Inflammatory macrophage treated with lipopolysaccharide for 1 hour (primary cell): Measurements from ENCODE around the gene MYRFL.
"Not testable (repeated sequence)": the region's sequence is repeated elsewhere in the genome, so short reads cannot be mapped to it uniquely, and the experiment has no call there.

Experiments
- DNase-seq, 2 donors: peaks; one replicate each; pipeline ENCODE4 v3.0.0-alpha.2; 2020 to 2022

Gene MYRFL

GRCh38 chr12:69824966-69825560, at the start of gene MYRFL:
Gene MYRFL (plus strand): TSS chr12:69825227. CDS start chr12:69825518, 291 bp downstream.
- DNase-seq: no peak

- no peak for DNase-seq
Observed at GRCh38 chr12:69779928-69780327, 45.1 kb upstream of the MYRFL start.

DNA sequence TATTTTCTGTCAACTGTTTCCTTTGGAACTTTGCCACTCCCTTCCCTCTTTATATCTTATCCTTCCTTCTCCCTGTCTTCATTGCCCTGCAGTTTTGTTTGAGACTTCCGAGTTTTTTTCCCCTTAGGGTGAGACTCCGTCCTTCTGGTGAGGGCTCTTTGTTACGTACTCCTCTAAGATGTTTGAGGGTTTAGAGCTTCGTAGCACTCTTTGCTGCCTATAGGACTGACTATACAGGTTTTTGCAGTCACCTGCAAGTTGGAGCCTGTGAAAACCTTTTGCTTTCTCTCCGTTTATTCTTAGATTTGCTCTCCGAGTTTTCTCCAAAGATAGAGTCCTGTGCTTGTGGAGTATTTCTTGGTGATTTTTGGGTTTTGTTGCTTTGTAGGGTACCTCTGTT, 41.7 kb upstream of the MYRFL start:
- no peak for DNase-seq

GRCh38 chr12:69789351-69789750, 35.7 kb upstream of the MYRFL start:
- no peak for DNase-seq

- DNase-seq: no peak
Observed at GRCh38 chr12:69792533-69792932, 32.5 kb upstream of the MYRFL start.

- not testable (repeated sequence) for DNase-seq
Observed at GRCh38 chr12:69807101-69807897, 17.7 kb upstream of the MYRFL start.

DNA sequence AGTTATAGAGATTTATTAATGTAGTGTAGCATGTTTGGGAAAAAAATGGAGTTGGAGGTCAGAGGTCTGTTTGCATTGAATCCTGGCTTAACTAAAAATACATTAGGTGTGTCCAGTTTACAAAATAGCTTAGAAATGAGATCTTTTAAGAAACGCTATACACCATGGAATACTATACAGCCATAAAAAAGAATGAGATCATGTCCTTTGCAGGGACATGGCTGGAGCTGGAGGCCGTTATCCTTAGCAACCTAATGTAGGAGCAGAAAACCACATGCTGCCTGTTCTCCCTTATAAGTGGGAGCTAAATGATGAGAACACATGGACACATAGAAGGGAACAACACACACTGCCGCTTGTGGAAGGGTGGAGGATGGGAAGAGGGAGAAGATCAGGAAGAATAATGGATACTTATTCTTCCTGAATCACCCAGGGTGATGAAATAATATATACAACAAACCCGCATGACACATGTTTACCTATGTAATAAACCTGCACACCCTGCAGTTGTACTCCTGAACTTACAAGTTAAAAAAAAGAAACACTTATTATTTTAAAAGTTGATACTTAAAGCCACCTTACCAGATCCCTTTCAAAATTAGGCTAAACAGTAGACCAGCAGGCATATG, 14.0 kb upstream of the MYRFL start:
- DNase-seq: no peak

- no peak for DNase-seq
Observed at GRCh38 chr12:69816082-69816481, 8.9 kb upstream of the MYRFL start.

DNA sequence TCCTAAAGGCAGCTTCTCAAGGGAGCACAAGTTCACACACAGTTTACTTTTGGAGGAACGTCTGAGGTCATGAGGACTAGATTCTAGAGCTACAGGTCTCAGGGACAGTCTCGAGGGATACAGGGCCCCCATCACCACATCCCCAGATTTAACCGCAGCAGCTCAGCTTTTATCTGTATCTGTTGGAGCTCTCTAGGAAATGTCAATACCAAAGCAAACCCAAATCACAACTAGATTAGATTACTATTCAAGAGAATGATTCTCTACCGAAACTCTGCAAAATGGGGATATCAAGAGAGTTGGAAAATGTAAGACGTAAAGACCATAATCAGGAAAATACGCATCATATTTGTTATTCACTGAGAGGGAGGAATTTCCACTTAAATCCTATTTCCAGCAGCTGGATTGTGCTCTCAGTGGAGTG, 4.0 kb upstream of the MYRFL start:
- no peak for DNase-seq

GRCh38 chr12:69821456-69822159, 3.4 kb upstream of the MYRFL start:
- no peak for DNase-seq

DNA sequence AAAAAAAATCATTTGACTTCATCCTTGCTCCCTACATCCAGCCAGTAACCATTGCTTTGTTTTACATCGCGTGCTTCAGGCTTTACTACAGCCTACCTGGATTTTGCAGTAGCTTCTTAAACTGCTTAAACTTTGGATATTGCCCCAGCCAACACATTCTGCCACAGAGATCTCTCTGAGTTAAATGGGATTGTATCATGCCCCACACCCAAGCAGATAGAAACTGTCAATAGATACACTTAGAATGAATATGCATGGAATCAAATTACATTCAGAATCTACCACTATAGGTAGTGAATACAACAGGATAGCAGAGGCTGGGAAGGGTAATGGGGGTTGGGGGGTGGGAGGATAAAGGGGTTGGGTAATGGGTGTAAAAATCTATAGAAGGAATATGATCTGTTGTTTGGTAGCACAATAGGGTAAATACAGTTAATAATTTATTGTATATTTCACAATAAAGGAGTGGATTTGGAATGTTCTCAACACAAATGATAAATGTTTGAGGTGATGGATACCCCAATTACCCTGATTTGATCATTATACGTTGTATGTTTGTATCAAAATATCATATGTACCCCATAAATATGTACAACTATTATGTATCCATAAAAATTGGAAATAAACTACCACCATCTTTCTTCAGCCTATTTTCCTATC, 2.7 kb upstream of the MYRFL start:
- no peak for DNase-seq

DNA sequence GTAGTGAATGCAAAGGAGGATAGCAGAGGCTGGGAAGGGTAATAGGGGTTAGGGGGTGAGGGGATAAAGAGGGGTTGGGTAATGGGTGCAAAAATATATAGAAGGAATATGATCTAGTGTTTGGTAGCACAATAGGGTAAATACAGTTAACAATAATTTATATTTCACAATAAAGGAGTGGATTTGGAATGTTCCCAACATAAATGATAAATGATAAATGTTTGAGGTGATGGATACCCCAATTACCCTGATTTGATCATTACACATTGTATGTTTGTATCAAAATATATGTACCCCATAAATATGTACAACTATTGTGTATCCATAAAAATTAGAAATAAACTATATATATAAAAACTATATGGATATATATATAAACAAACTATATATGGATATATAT, 999 bp upstream of the MYRFL start:
- no peak for DNase-seq

DNA sequence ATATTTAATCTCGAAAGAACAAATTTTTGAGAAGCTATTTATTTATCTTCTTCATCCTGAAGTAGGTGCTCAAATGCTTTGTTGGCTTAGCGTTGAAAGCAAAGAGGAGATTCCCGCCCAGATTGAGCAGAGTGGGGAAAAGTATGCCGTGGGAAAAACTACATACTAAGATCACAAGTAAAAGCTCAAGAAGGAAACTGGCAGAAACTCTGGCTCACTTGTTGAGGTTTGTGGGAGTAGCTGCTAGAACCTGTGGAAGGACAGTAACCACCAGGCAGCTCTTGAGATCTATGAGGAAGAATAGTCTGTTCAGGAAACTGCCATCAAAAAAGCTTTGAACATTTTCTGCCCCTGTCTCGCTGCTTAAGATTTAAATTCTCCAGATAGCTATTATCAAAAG, 3.9 kb downstream of the MYRFL start:
- DNase-seq: no peak

- no peak for DNase-seq
Observed at GRCh38 chr12:69833696-69834095, 8.7 kb downstream of the MYRFL start.

DNA sequence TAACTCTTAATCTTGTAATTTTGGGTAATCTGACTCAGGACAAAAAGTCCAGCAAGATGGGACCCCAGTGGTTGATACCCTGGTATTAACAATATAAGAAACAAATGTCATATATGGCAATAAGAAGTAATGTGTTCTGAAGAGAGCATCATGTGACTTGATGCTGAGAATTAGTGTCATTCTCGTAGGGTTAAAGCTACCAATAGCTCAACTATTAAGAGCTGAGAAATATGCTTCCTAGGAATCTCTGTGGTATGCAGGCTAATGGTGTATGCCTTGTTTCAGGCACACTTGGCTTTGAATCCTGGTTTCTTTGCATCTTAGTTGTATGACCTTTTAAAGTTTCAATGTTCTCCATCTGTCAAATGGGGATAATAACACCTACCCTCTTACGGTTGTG, 9.1 kb downstream of the MYRFL start:
- no peak for DNase-seq

DNA sequence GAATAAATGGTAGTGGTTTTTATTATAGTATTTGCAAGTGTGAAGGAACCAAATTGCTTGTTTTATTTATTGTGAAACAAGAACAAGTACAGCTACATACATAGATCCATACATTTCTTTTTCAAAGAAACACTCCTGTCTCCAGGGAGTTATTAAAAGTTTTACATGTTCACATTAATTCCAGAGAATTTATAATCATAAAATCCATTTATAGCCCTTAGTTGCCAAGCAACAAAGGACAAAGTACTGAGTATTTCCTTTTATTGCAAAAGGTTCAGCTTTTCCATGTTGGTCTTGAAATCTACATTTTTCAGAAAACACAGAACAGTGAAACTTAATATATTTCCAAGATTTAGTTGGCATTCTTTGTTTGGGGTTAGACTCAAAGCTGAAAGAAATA, 9.5 kb downstream of the MYRFL start:
- DNase-seq: no peak

GRCh38 chr12:69835081-69835480, 10.1 kb downstream of the MYRFL start:
- peak in 1 of 2 donors; percentile 13 for DNase-seq

DNA sequence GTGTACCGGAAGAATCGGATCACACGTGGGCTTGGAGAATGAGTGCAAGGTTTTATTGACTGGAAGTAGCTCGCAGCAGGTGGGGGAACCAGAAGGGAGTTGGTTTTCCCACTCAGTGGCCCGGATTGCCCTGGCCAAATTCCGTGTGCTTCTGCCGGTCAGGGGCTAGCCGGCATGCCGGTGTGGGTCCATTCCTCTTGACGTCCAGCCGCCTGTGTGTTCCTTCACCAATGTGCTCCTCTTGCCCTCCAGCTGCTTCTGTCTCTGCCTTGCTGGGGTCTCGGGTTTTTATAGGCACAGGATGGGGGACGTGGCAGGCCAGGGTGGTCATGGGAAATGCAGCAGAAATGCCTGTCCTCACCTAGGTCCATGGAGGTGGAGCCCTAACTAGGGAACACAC, 11.0 kb downstream of the MYRFL start:
- no peak for DNase-seq

- DNase-seq: no peak
Observed at GRCh38 chr12:69837191-69837590, 12.2 kb downstream of the MYRFL start.

- no peak for DNase-seq
Observed at GRCh38 chr12:69837657-69838415, 12.8 kb downstream of the MYRFL start.

DNA sequence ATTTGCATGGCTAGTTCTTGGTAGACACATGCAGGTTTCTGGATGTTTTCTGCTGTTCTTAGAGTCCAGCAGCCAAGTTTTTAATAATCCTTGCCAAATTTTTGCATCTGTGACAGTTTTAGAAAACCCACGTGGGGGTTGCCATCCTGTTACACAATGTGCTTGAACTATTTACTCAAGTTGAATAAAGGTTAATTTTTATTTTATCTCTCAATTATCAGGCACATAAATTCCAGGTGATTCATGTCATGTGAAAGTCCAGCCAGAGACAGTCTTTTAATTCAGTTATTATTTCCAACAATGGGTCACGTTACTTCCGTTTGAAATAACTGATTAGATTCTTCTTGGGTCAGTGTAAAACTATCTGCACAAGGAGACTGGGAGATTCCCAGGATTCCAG, 15.7 kb downstream of the MYRFL start:
- DNase-seq: no peak

DNA sequence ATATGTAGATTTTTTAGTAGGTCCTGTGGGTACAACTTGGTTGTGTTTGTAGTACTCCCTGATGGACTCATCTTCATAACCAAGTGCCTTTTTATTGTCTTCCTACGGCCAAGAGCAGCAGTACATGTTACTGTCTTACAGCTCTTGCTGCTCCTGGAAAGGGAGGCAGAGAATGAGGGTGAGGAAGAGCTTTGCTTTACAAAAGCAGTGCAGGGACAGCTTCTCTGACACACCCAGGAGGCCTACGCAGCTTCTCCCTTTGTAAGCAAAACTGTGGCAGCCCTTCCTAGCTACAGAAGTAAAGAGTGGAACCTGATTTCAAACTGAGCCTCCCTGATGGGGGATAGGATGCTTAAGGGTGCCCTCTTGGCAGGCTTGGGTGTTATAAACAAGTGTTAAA, 18.6 kb downstream of the MYRFL start:
- no peak for DNase-seq
